CD4-positive, alpha-beta T cell treated with Interleukin-15 for 1 hour (primary cell): ENCODE measurements around the gene L3MBTL4.
"Not testable (repeated sequence)": the region's sequence is repeated elsewhere in the genome, so short reads cannot be mapped to it uniquely, and the experiment has no call there.

Experiments
- DNase-seq: peaks from one replicate; pipeline ENCODE4 v3.0.0-alpha.2; 2020

The L3MBTL4 gene

GRCh38 chr18:6170604-6171003 lies 244.1 kb downstream of the L3MBTL4 start:
- no peak for DNase-seq

DNA sequence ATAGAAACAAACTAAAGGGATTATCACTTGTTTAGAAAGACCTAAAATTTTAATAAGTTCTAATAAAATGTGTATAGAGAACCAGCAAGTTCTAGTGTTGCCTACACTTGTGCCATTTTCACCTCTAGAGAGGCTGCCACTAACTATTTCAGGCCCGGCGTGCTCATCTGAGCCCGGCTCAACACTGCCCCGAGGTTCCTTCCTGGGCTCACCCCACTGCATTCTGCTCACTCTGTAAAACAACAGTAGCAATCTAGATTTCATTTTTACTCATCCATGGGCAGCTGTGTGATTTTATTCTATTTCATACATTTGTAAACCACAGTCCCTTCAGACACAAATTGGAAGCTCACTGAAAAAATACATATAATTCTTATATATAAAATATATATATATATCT lies 253.2 kb downstream of the L3MBTL4 start:
- no peak for DNase-seq

DNA sequence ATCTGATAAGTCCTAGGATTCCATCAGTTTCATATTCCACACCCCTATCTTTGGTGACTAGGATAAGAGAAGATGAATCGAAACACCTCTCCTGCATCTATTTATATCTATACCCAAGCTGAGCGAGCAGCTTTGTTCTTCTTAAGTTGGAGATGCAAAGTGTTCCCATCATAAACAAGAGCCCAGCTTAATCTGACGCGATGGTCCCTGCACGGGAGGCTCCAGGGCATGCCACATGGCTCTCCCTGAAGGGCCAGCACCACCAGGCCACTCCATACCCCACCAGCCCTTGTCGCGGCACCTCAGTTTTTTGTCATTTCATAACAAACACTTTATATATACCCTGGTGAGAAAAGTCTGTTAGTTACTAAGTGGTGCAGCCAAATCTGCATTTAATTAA lies 255.3 kb downstream of the L3MBTL4 start:
- no peak for DNase-seq

GRCh38 chr18:6158958-6159357 lies 255.8 kb downstream of the L3MBTL4 start:
- DNase-seq, result no peak

GRCh38 chr18:6156446-6156845 lies 258.3 kb downstream of the L3MBTL4 start:
- DNase-seq, result no peak

DNA sequence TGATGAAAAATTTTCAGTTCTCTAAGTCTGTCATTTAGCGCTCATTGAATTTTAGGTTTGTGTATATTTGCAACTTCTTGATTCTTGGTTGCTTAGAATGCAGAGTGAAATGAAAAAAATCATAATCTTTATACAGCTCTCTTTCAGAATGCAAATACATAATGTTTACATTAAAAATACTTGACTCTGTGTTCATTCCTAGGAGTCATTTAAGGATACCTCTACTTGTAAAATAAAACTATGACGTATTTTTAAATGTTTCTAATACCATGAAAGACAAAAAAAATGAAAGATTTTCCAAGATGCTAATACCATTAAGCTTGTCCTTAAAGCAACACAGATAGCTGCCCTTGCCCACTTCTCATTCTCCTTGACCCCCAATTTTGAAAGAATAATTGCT lies 259.0 kb downstream of the L3MBTL4 start:
- DNase-seq, result no peak

DNA sequence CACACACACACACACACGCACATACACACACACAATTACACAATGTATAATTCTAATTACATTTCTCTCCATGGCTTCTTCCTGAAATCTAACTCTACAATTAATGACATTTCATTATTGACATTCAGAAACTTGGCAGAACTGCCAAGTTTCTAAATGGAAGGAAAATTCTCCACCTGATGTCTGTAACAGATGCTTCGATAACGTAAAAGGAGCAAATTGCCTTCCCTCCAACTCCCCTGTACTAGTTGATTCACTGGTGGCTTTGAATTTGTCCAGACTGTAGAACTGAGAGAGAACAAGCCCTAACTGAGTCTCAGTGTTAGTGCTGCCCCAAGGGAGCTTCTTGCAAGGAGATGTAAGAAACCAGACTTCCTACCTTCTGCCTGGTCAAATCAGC lies 264.3 kb downstream of the L3MBTL4 start:
- DNase-seq, result no peak

DNA sequence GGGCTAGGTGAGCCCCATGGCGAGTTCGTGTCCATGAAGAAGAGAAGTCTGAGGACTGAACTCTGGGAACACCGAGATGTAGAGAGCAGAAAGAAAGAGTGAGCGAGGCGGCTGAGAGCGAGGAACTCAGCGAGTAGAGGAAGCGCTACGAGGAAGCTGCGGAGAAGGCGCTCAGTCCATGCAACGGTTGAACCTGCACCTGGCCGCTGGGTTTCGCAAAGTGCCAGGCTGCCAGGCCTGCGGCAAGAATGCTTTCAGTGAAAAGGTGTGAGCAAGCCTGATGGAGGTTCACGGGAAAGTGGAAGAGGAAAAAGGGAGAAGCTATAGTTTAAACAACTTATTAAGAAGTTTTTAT lies 268.4 kb downstream of the L3MBTL4 start:
- no peak for DNase-seq

DNA sequence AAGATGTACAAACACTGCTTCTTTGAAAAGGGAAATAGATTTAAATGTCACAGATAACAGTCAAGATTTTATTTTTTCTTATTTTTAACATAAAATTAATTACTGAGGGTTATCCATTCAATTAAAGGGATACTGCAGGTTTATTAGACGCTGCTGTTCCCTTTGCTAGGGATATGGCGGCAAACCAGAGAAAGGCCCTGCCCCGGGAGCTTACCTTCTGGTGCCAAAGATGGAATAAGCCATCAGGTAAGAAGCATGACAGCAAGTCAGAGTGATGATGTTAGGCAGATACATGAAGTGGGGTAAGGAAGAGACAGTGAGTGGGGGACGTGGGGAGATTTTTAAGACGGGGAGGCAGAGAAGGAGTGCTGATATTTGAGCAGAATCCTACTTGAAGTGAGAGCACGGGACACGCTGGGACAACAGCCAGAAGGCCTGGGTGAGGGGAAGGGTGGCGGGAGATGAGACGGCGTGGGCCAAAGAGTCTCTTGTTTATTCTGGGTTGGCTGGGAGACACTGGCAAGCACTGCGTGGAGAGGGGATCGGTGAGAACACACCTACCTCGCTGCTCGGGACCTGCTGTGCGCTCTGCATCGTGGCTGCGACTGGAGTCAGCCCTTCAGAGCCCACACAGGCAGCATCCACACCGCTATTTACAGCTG lies 268.9 kb downstream of the L3MBTL4 start:
- DNase-seq, result no peak

DNA sequence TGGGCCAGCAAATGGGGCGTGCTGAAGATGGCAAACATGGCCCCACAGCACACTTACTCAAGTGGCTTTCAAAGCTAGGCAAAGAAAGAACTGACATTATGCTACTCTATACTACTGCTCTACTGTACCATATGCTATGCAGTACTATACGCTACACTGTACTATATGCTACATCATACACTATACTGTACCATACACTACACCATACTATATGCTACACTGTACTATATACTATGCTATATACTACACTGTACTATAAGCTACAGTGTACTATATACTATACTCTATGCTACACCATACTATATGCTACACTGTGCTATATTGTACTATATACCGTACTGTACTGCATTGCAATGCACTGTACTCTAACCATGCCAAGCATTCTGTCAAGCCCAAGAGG lies 275.7 kb downstream of the L3MBTL4 start:
- no peak for DNase-seq

DNA sequence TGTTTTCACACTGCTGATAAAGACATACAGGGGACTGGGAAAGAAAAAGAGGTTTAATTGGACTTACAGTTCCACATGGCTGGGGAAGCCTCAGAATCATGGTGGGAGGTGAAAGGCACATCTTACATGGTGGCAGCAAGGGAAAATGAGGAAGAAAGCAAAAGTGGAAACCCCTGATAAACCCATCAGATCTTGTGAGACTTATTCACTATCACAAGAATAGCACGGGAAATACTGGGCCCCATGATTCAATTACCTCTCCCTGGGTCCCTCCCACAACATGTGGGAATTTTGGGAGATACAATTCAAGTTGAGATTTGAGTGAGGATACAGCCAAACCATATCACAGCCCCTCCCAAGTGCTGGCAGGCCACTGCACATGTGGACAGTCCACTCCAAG lies 278.8 kb downstream of the L3MBTL4 start:
- not testable (repeated sequence) for DNase-seq

- not testable (repeated sequence) for DNase-seq
Measured at GRCh38 chr18:6135029-6135428, 279.7 kb downstream of the L3MBTL4 start.

DNA sequence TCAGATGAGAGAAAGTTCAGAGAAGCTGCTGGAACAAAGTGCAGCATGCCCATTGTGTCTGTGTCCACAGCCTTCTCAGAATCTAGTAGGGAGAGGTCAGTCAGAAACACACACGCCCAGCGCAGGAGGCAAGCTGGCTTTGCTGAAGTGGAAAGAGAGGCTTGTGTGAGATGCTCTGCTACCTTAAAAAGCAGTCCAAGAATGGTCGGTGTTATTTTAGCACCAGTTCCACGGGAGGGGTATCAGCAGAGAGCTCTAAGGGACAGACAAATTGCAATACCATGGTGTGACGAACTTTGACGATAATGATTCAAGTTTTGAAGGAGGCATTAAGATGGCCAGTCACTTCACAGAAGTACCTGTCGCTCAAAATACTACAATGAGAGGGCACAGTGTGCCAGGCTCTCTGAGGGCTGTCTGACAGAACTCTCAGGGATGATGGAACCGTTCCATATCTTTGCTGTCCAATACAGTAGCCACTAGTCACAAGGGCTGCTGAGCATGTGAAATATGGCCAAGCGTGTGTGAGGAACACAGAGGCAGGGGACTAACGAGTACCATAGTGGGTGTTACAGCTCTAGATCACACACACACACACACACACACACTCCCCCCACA lies 281.9 kb downstream of the L3MBTL4 start:
- no peak for DNase-seq

GRCh38 chr18:6120820-6121279 lies 293.9 kb downstream of the L3MBTL4 start:
- DNase-seq, result no peak

DNA sequence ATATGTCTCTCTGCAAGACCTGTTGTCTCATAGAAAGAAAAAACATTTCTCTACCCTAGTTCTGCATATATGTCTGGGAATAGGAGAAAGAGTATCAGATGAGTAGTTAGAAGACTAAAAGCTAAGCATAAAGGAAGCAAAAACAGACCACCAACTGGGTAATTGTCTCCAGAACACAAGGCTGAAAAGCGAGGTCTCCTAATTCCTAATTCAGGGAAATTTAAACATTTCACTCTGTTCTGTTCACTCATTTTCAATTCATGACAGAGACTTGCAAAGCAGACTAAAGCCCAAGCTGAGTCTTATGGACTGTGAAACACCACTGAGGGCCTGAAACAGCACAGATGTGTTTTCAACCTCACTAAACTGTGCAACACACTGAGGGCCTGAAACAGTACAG lies 294.9 kb downstream of the L3MBTL4 start:
- no peak for DNase-seq

DNA sequence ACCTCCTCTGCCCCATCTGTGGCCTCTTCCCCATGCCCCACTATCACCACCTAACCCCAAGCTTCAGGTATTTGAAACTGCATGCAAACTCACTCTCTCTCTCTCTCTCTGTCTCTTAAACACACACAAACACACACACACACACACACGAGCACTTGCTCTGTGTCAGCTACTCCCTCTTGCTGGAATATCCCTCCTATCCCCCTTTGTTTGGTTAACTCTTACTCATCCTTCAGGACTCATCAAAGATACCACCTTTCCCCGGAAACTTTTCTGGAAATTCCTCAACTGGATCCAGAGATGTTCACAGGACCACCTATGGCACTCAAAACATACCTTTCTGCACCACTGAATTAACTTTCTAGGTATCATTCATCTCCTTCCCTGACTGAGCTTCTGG lies 296.6 kb downstream of the L3MBTL4 start:
- DNase-seq, result no peak

GRCh38 chr18:6115710-6116109 lies 299.0 kb downstream of the L3MBTL4 start:
- no peak for DNase-seq

- DNase-seq, result no peak
Measured at GRCh38 chr18:6113650-6114049, 301.1 kb downstream of the L3MBTL4 start.

DNA sequence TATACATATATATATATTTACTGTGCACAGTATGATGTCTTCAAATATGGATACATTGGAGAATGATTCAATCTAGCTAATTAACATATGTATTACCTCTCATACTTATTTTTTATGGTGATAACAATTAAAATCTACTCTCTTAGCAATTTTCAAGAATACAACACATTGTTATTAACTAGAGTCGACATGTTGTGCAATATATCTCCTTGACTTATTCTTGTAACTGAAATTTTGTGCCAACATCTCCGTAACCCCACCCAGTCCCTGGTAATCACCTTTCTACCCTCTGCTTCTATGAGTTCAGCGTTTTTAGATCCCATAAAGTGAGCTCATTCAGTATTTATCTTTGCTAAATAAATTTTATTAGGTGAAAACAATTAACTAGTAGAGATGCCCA lies 303.0 kb downstream of the L3MBTL4 start:
- DNase-seq, result no peak

GRCh38 chr18:6109743-6110142 lies 305.0 kb downstream of the L3MBTL4 start:
- no peak for DNase-seq

- DNase-seq, result no peak
Measured at GRCh38 chr18:6107794-6108193, 306.9 kb downstream of the L3MBTL4 start.

DNA sequence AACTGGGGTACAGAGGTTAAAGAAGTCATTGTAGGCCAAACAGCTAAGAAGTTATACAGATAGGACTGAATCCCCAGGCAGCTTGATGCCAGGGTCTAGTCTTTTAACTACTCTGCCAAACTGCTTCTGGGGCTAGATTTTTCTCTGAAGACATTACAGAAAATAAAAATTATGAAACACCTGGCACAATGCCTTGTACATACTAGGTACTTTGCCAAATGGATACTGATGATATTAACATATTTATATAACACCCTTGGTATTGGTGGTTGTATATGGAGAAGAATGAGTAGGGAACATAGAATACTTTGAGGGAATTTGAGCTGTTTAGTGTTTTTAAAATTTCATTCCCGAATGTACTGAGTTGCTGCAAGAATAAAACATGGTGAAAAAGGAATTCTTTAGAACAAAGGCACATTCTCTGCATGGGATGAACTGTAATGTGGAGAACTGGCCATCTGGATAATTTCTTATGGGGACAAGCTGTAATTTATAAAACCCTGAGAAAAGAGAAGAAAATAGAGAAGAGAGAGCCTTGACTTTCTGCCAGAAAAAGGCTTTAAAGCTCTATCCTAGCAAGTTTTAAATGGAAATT lies 308.5 kb downstream of the L3MBTL4 start:
- DNase-seq, result no peak

GRCh38 chr18:6103741-6104140 lies 311.0 kb downstream of the L3MBTL4 start:
- DNase-seq, result no peak

DNA sequence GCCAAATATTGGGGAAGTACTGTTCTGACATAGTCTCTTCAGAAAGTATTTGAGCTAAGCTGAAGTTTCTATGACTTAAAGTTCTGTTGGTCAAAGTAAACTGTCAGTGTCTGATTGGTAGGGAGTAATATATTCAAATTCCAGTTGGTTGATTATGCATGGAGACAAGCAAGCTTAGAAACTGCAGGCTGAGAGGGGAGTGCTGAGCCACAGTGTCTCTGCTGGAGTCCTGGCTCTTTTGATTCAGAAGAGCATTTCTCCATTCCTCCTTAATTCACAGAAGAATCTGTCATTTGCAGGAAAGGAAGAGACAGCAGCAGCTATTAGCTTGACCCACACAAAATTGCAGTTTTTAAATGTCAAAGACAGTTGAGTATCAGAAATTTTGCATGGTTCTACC lies 318.0 kb downstream of the L3MBTL4 start:
- DNase-seq, result no peak

- DNase-seq, result no peak
Measured at GRCh38 chr18:6088432-6088831, 326.3 kb downstream of the L3MBTL4 start.
